Esophagus muscularis mucosa (tissue), 4 donors: Measurements from ENCODE around the gene BCL11B.

Experiments
- EP300 ChIP-seq: sonication (generic); formaldehyde crosslinking; IDR thresholded peaks from one replicate; pipeline ENCODE4 v1.6.1; 2017; ENCODE audit warnings: antibody characterized with exemption
- POLR2A ChIP-seq: fragments of 450-650 bp; IDR thresholded peaks from one replicate; pipeline ENCODE4 v1.6.1; 2017; ENCODE audit warnings: antibody characterized with exemption, moderate library complexity, mild to moderate bottlenecking, low read depth
- POLR2AphosphoS5 ChIP-seq, 2 donors: sonication (generic); formaldehyde crosslinking; IDR thresholded peaks; one replicate each; pipeline ENCODE4 v1.6.1; 2017; ENCODE audit warnings: antibody characterized with exemption in 2 of 2
- TF ChIP-seq, protein P1 (sequence below), 3 experiments: fragments of 200-600 bp in 2 of 3; fragments of 450-650 bp in 1 of 3; sonication (generic) in 2 of 3; IDR thresholded peaks; one replicate each; pipeline ENCODE4 v1.5.1; 2017 to 2019; ENCODE audit warnings: antibody characterized with exemption in 3 of 3, mild to moderate bottlenecking in 2 of 3, moderate library complexity in 1 of 3

DNA sequence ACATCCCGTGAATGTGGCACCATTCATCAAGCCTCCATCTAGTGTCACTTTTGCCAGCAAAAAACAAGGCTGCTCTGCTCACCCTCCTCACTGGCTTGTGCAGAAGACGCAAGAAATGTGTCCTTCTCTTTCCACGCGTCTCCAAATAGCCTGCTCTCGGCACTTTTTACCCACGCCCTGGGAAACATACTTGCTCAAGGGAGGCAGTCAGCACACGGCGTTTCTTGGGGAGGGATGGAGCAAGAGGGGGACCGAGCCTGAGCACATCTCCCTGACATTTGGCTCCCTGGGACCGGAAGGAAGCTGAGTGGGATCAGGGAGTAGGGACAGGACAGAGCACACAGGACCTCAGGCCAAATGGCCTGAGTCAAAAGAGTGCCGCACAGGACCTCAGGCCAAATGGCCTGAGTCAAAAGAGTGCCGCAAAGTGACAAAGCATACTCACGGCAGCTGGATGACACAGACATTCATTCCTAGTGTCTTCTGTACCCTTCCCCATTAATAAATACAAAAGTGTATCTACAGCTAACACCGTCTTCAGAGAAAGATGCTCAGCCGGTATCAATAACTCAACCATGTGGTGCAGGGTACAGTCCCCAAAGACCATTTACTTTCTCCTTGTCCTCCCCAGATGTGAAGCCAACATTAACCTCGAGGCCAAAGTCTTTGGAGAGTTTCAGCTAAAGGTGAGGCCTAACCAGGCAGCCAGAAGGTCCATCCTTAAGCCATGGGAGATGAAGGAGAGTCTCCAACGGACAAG is 7.1 kb downstream of the BCL11B start:
- TF ChIP-seq, protein P1, sequence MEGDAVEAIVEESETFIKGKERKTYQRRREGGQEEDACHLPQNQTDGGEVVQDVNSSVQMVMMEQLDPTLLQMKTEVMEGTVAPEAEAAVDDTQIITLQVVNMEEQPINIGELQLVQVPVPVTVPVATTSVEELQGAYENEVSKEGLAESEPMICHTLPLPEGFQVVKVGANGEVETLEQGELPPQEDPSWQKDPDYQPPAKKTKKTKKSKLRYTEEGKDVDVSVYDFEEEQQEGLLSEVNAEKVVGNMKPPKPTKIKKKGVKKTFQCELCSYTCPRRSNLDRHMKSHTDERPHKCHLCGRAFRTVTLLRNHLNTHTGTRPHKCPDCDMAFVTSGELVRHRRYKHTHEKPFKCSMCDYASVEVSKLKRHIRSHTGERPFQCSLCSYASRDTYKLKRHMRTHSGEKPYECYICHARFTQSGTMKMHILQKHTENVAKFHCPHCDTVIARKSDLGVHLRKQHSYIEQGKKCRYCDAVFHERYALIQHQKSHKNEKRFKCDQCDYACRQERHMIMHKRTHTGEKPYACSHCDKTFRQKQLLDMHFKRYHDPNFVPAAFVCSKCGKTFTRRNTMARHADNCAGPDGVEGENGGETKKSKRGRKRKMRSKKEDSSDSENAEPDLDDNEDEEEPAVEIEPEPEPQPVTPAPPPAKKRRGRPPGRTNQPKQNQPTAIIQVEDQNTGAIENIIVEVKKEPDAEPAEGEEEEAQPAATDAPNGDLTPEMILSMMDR (IDR thresholded peaks at IDR 0.05), result no peak
- TF ChIP-seq POLR2AphosphoS5 (IDR thresholded peaks at IDR 0.05), result no peak
- TF ChIP-seq POLR2A, result no peak
- TF ChIP-seq EP300, result no peak
